ENCODE data around the gene PPP1R15A. TPM values are rescaled to one million over a fixed set of nuclear protein-coding genes. Genes with fewer than 3 reads are reported as not detected.
"Not testable (repeated sequence)": the region's sequence is repeated elsewhere in the genome, so short reads cannot be mapped to it uniquely, and the experiment has no call there.

The PPP1R15A gene
- total and polyA plus RNA-seq, 2 of the 8 experiments (the other 6 are each of a cell fraction or from before 2014, with no cell fraction given) = 4.1 to 14.0 TPM

DNA sequence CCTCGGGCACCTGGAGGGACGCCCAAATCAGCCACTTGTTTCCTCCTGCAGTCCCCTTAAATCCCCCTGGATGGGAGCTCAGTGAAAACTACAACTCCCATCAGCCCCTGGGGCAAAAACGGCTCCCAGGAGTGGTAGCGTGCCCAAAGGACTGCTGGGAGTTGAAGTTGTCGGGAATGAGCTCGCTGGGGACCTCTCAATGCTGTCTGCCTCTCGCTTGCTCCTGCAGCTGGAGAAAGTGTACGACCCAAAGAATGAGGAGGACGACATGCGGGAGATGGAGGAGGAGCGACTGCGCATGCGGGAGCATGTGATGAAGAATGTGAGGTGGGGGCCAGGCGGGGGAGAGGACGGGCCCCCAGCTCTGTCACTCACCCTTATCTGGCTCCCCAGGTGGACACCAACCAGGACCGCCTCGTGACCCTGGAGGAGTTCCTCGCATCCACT lies 46.6 kb downstream of the PPP1R15A start (continued):
- no peak for TF ChIP-seq EP300 (IDR thresholded peaks at IDR 0.05; ENCODE audit: borderline replicate concordance in 1 of 2, low read depth in 2 of 2, low read length in 2 of 2)
- TF ChIP-seq CREB1 (IDR thresholded peaks at IDR 0.05) = peak; percentile 16; the same call in 1 of the 2 replicates
- TF ChIP-seq EZH2 (IDR thresholded peaks at IDR 0.05; ENCODE audit: low read depth, low read length, severe bottlenecking) = no peak
- TF ChIP-seq RNF2 (IDR thresholded peaks at IDR 0.05; ENCODE audit: borderline replicate concordance, low read depth, low read length, missing control alignments, poor library complexity, severe bottlenecking) = no peak
- TF ChIP-seq, protein P1, sequence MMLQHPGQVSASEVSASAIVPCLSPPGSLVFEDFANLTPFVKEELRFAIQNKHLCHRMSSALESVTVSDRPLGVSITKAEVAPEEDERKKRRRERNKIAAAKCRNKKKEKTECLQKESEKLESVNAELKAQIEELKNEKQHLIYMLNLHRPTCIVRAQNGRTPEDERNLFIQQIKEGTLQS (IDR thresholded peaks at IDR 0.05; ENCODE audit: insufficient read depth, low read depth, low read length) = peak; percentile 55
- TF ChIP-seq TCF12 (IDR thresholded peaks at IDR 0.05; ENCODE audit: low read depth, low read length) = no peak

DNA sequence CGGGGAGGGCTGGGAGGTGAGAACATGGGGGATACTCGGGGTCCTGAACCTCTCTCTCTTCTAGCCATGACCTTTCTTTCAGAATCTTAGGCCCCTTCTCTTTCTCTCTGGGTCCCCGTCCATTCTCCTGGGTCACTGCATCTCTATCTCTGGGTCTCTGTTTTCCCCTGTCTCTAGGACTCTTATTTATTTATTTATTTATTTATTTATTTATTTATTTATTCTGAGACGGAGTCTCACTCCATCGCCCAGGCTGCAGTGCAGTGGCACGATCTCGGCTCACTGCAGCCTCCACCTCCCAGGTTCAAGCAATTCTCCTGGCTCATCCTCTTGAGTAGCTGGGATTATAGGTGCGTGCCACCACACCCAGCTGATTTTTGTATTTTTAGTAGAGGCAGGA lies 47.0 kb downstream of the PPP1R15A start:
- H3K9me3 ChIP-seq (ENCODE audit: insufficient read depth in 2 of 2, low read depth in 1 of 2, low read length in 1 of 2); H2BK15ac ChIP-seq (ENCODE audit: low read length); H3K4me3 ChIP-seq (ENCODE audit: extremely low read depth in 1 of 4, insufficient read depth in 2 of 4, low read depth in 3 of 4, low read length in 4 of 4); H2AK5ac ChIP-seq (ENCODE audit: low read depth, low read length); H3K27me3 ChIP-seq (replicated peaks in 1 of 4; ENCODE audit: control insufficient read depth in 3 of 4, extremely low read depth in 1 of 4, insufficient read depth in 3 of 4, low read length in 3 of 4); DNase-seq (ENCODE audit: low read depth in 1 of 2, low spot score in 2 of 2); H3K23ac ChIP-seq (ENCODE audit: insufficient read length); H4K5ac ChIP-seq (ENCODE audit: insufficient read length, low read depth, low read length); H4K8ac ChIP-seq (ENCODE audit: extremely low read depth, insufficient read depth, low read length); FAIRE-seq; H4K20me1 ChIP-seq (replicated peaks in 1 of 2; ENCODE audit: control insufficient read depth in 1 of 2, insufficient read depth in 2 of 2, low read length in 2 of 2); H3K23me2 ChIP-seq (ENCODE audit: low read depth, low read length); H3K4me1 ChIP-seq (replicated peaks in 1 of 4; ENCODE audit: control insufficient read depth in 3 of 4, insufficient read depth in 4 of 4, low read length in 3 of 4); H3K79me1 ChIP-seq (ENCODE audit: low read depth, low read length); H3K9ac ChIP-seq (replicated peaks in 1 of 4; ENCODE audit: extremely low read depth in 1 of 4, low read depth in 3 of 4, low read length in 3 of 4); H3K4me2 ChIP-seq (ENCODE audit: insufficient read depth in 1 of 2, low read depth in 2 of 2, low read length in 2 of 2); H3K79me2 ChIP-seq (ENCODE audit: control insufficient read depth in 1 of 2, insufficient read depth in 2 of 2, low read length in 2 of 2); H3K18ac ChIP-seq (ENCODE audit: extremely low read depth, low read length); H2BK120ac ChIP-seq (replicated peaks; ENCODE audit: low read depth, low read length); H3K14ac ChIP-seq (ENCODE audit: insufficient read length); H4K91ac ChIP-seq (replicated peaks; ENCODE audit: insufficient read length, low read length); H2AFZ ChIP-seq (ENCODE audit: low read length); H3K27ac ChIP-seq (ENCODE audit: low read depth, low read length); H2BK20ac ChIP-seq (ENCODE audit: low read length); H3K56ac ChIP-seq (replicated peaks; ENCODE audit: insufficient read length, low read depth, low read length); H2BK12ac ChIP-seq (ENCODE audit: low read depth, low read length); H3K4ac ChIP-seq (replicated peaks; ENCODE audit: insufficient read length, low read depth, low read length): not testable (repeated sequence)
- POLR2A ChIA-PET (ENCODE audit: partially characterized antibody) = interaction anchor here (0.8 to 2.3 kb wide), 9 partner anchors 13 to 52 kb away, joined by 3 to 16 read pairs (median 3); partner anchors contain the start of genes DHDH, FTL, NUCB1 and PPP1R15A
- Histone ChIP-seq H3K36me3 (ENCODE audit: control insufficient read depth in 2 of 4, insufficient read depth in 4 of 4, low read length in 3 of 4) (peaks cover 2 to 46% (median 15%) of the 10 kb centered on the region in 4 experiments; a peak in 7 of 8 replicates), H2BK5ac (ENCODE audit: low read depth, low read length) (0 out of 2 replicates have a peak overlapping the region, but pooled peaks have one; percentile 30)
- CTCF ChIA-PET (ENCODE audit: partially characterized antibody) = interaction anchor here (0.7 to 1.6 kb wide), 8 partner anchors 12 to 77 kb away, joined by 3 to 7 read pairs (median 3); partner anchors contain the start of genes DHDH and RUVBL2
- WGBS, 2 experiments (ENCODE audit: extremely low coverage in 1 of 2, insufficient coverage in 1 of 2, insufficient read length in 1 of 2, insufficient replicate concordance in 2 of 2, low coverage in 1 of 2, low lambda C conversion rate in 2 of 2, missing lambda C conversion rate in 1 of 2) = 92% methylated on average over 7 of the region's 8 CpGs; no CpG with 5 or more reads in 1 of the 2 experiments

All from H1 (cell line).